ENCODE results near the gene BICD1. TPM values are rescaled to one million over a fixed set of nuclear protein-coding genes. Genes with fewer than 3 reads are reported as not detected.

BICD1 gene
- total and polyA plus RNA-seq, 2 donors (not counting 3 experiments of a cell fraction or from before 2014, with no cell fraction given): 12.2 to 51.0 TPM

DNA sequence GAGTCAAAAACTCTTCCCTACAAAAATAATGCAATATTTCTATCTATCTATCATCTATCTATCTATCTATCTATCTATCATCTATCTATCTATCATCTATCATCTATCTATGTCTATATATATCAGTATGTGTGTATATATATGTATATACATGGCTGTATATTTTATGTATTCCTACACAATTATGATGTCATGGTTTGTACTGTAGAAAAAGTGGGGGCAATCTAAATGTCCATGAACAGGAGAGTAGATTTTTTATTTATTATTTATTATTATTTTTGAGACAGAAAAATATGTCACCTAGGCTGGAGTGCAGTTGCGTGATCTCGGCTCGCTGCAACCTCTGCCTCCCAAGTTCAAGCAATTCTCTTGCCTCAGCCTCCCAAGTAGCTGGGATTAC lies 45.6 kb upstream of the BICD1 start:
- DNase-seq (ENCODE audit: low read depth, low spot score) (no peak), FAIRE-seq (no peak)
- Histone ChIP-seq H4K20me1 (replicated peaks; ENCODE audit: control insufficient read depth, extremely low read depth, insufficient read depth, low read length) (no peaks in the 10 kb centered on the region), H3K4me2 (ENCODE audit: insufficient read depth, low read length) (no peak overlapping the region), H3K79me2 (ENCODE audit: control insufficient read depth, insufficient read depth, low read length) (no peaks in the 10 kb centered on the region), H3K4me3 (replicated peaks in 1 of 3; ENCODE audit: insufficient read depth in 1 of 3, low read depth in 1 of 3, low read length in 3 of 3) (no peak overlapping the region), H3K4me1 (ENCODE audit: control insufficient read depth, extremely low read depth, insufficient read depth, low read length) (no peaks in the 10 kb centered on the region), H3K27ac (ENCODE audit: insufficient read depth, low read depth, low read length) (no peak overlapping the region), H3K9me1 (replicated peaks; ENCODE audit: control insufficient read depth, extremely low read depth, insufficient read depth, low read length) (no peaks in the 10 kb centered on the region), H2AFZ (ENCODE audit: low read depth, low read length) (no peak overlapping the region), H3K9ac (replicated peaks; ENCODE audit: extremely low read depth, insufficient read depth, low read length) (no peak overlapping the region), H3K27me3 (ENCODE audit: control insufficient read depth in 2 of 2, insufficient read depth in 2 of 2, low read length in 2 of 2) (no peaks in the 10 kb centered on the region), H3K36me3 (ENCODE audit: control insufficient read depth in 2 of 2, extremely low read depth in 1 of 2, insufficient read depth in 2 of 2, low read length in 2 of 2) (no peaks in the 10 kb centered on the region), H3K9me3 (replicated peaks; ENCODE audit: control insufficient read depth, insufficient read depth, low read length) (no peaks in the 10 kb centered on the region)
- ChIA-PET CTCF (interaction anchor here (0.5 to 4.6 kb wide), 51 partner anchors 8 to 408 kb away, joined by 3 to 90 read pairs (median 4); partner anchors contain the start of gene BICD1), POLR2A (no interaction called here)
- no TSS peak for BruUV-seq (replicated peaks)
- intact Hi-C loops (cut with micrococcal nuclease): loop anchor here (2.0 kb wide), 3 partner anchors 30 to 408 kb away; partner anchors contain the start of gene BICD1
- TF ChIP-seq GATA2 (IDR thresholded peaks at IDR 0.05; ENCODE audit: insufficient read depth, insufficient read length, low read depth, low read length): no peak
- no peak for TF ChIP-seq JUN (IDR thresholded peaks at IDR 0.05; ENCODE audit: borderline replicate concordance, insufficient read depth, insufficient read length, low read depth)
- TF ChIP-seq FOS (IDR thresholded peaks at IDR 0.05; ENCODE audit: borderline replicate concordance, insufficient read depth, low read length): no peak
- dilution Hi-C loops (cut with MboI; ENCODE audit: extremely low pct_ligation_motif_present, low sequenced_read_pairs): no loop called here

DNA sequence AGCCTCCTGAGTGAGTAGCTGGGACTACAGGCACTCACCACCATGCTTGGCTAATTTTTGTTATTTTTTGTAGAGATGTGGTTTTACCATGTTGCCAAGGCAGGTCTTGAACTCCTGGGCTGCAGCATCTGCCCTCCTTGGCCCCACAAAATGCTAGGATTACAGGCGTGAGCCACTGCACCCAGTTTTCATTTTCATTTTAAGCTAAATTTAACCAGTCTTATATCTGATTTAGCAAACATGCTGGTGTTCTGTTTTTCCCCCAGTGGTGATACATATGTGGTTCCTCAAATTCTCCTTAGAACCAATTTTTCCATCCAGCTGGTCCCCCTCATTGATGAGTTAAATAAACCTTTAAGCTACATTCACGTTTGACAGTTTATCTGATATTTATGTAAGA lies 43.8 kb upstream of the BICD1 start:
- POLR2A ChIA-PET: no interaction called here
- no peak for DNase-seq (ENCODE audit: low read depth, low spot score)
- no peaks in the 10 kb centered on the region for H3K4me1 ChIP-seq (ENCODE audit: control insufficient read depth, extremely low read depth, insufficient read depth, low read length)
- no peak overlapping the region for H2AFZ ChIP-seq (ENCODE audit: low read depth, low read length)
- no peaks in the 10 kb centered on the region for H3K9me1 ChIP-seq (replicated peaks; ENCODE audit: control insufficient read depth, extremely low read depth, insufficient read depth, low read length)
- no peak overlapping the region for H3K4me2 ChIP-seq (ENCODE audit: insufficient read depth, low read length)
- H3K79me2 ChIP-seq (ENCODE audit: control insufficient read depth, insufficient read depth, low read length): no peaks in the 10 kb centered on the region
- H3K4me3 ChIP-seq (replicated peaks in 1 of 3; ENCODE audit: insufficient read depth in 1 of 3, low read depth in 1 of 3, low read length in 3 of 3): no peak overlapping the region
- CTCF ChIA-PET: interaction anchor here (0.7 to 4.6 kb wide), 5 partner anchors 43 to 410 kb away, joined by 6 to 90 read pairs (median 8); partner anchors contain the start of gene BICD1
- intact Hi-C loops (cut with micrococcal nuclease): no loop called here
- dilution Hi-C loops (cut with MboI; ENCODE audit: extremely low pct_ligation_motif_present, low sequenced_read_pairs): no loop called here
- H3K9me3 ChIP-seq (replicated peaks; ENCODE audit: control insufficient read depth, insufficient read depth, low read length): no peaks in the 10 kb centered on the region
- H3K27ac ChIP-seq (ENCODE audit: insufficient read depth, low read depth, low read length): no peak overlapping the region
- H3K27me3 ChIP-seq (ENCODE audit: control insufficient read depth in 2 of 2, insufficient read depth in 2 of 2, low read length in 2 of 2): peaks cover 0 to 2% of the 10 kb centered on the region in 2 experiments
- FAIRE-seq: no peak
- TF ChIP-seq POLR2AphosphoS5 (IDR thresholded peaks at IDR 0.05; ENCODE audit: insufficient read depth, low read depth, low read length) (no peak), MYC (IDR thresholded peaks at IDR 0.05; ENCODE audit: low read depth, low read length) (no peak), GATA2 (IDR thresholded peaks at IDR 0.05; ENCODE audit: insufficient read depth, insufficient read length, low read depth, low read length) (no peak), JUN (IDR thresholded peaks at IDR 0.05; ENCODE audit: borderline replicate concordance, insufficient read depth, insufficient read length, low read depth) (no peak), POLR2A (IDR thresholded peaks at IDR 0.05; ENCODE audit: low read depth, low read length) (no peak), FOS (IDR thresholded peaks at IDR 0.05; ENCODE audit: borderline replicate concordance, insufficient read depth, low read length) (no peak)
- TF ChIP-seq, protein P1, sequence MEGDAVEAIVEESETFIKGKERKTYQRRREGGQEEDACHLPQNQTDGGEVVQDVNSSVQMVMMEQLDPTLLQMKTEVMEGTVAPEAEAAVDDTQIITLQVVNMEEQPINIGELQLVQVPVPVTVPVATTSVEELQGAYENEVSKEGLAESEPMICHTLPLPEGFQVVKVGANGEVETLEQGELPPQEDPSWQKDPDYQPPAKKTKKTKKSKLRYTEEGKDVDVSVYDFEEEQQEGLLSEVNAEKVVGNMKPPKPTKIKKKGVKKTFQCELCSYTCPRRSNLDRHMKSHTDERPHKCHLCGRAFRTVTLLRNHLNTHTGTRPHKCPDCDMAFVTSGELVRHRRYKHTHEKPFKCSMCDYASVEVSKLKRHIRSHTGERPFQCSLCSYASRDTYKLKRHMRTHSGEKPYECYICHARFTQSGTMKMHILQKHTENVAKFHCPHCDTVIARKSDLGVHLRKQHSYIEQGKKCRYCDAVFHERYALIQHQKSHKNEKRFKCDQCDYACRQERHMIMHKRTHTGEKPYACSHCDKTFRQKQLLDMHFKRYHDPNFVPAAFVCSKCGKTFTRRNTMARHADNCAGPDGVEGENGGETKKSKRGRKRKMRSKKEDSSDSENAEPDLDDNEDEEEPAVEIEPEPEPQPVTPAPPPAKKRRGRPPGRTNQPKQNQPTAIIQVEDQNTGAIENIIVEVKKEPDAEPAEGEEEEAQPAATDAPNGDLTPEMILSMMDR (IDR thresholded peaks at IDR 0.05; ENCODE audit: extremely low read depth in 1 of 2, insufficient read depth in 1 of 2, low read depth in 1 of 2, low read length in 2 of 2): no peak
- TF ChIP-seq, protein P2, sequence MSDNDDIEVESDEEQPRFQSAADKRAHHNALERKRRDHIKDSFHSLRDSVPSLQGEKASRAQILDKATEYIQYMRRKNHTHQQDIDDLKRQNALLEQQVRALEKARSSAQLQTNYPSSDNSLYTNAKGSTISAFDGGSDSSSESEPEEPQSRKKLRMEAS (IDR thresholded peaks at IDR 0.05; ENCODE audit: insufficient read depth, insufficient read length): no peak
- H3K36me3 ChIP-seq (ENCODE audit: control insufficient read depth in 2 of 2, extremely low read depth in 1 of 2, insufficient read depth in 2 of 2, low read length in 2 of 2): no peaks in the 10 kb centered on the region
- H4K20me1 ChIP-seq (replicated peaks; ENCODE audit: control insufficient read depth, extremely low read depth, insufficient read depth, low read length): no peaks in the 10 kb centered on the region
- H3K9ac ChIP-seq (replicated peaks; ENCODE audit: extremely low read depth, insufficient read depth, low read length): no peak overlapping the region
- BruUV-seq (replicated peaks): no TSS peak
